Thyroid gland (tissue), 4 donors: ENCODE data around the gene DENND1B. TPM values are rescaled to one million over a fixed set of nuclear protein-coding genes. Genes with fewer than 3 reads are reported as not detected.

Experiments used
- DNase-seq, 2 donors: peaks; one replicate each; pipeline ENCODE4 v3.0.0-alpha.2; 2019
- H3K27ac ChIP-seq, 3 donors: fragments of 200-600 bp; sonication (generic); 1 replicate in 2 of 3; 2 replicates in 1 of 3; pipeline ENCODE4 v1.5.1; 2016 to 2019; ENCODE audit warnings: mild to moderate bottlenecking in 1 of 3, moderate library complexity in 1 of 3
- H3K27me3 ChIP-seq: fragments of 200-600 bp; sonication (generic); one replicate; pipeline ENCODE4 v1.5.1; 2019
- H3K36me3 ChIP-seq, 2 donors: fragments of 200-600 bp; sonication (generic); one replicate each; pipeline ENCODE4 v1.5.1; 2016 to 2019
- H3K4me1 ChIP-seq, 2 donors: fragments of 200-600 bp; sonication (generic); one replicate each; pipeline ENCODE4 v1.5.1; 2017 to 2019
- H3K4me3 ChIP-seq, 3 donors: fragments of 200-600 bp; sonication (generic); replicated peaks in 1 of 3; 1 replicate in 2 of 3; 2 replicates in 1 of 3; pipeline ENCODE4 v1.5.1; 2016; ENCODE audit warnings: mild to moderate bottlenecking in 1 of 3
- H3K9me3 ChIP-seq: fragments of 200-600 bp; sonication (generic); one replicate; pipeline ENCODE4 v1.5.1; 2017
- POLR2A ChIP-seq, 2 donors: fragments of 450-650 bp; IDR thresholded peaks; one replicate each; pipeline ENCODE4 v1.6.1; 2017; ENCODE audit warnings: antibody characterized with exemption in 2 of 2, mild to moderate bottlenecking in 2 of 2, moderate library complexity in 1 of 2
- WGBS, 2 donors: methylation state at CpG; one replicate each; pipeline ENCODE4 v1.1.5; 2017; 5-methylcytosine and 5-hydroxymethylcytosine counted together
- intact Hi-C: fragments of 100-400 bp; cut with DNase I; formaldehyde crosslinking; loops from one replicate; pipeline ENCODE4 v1.15.1; 2023
- total RNA-seq, 4 donors: library from RNA; depleted of rRNA; stranded (reverse); fragments of >200 nt; gene quantifications; one replicate each; pipeline ENCODE4 v1.2.3, GENCODE V29; 2016
- TF ChIP-seq, protein P1 (sequence below), 6 experiments: fragments of 200-600 bp in 3 of 6; fragments of 450-650 bp in 3 of 6; sonication (generic) in 3 of 6; IDR thresholded peaks; one replicate each; pipeline ENCODE4 v1.5.1; 2016 to 2019; ENCODE audit warnings: antibody characterized with exemption in 6 of 6, mild to moderate bottlenecking in 2 of 6, inconsistent platforms in 1 of 6, moderate library complexity in 1 of 6

The DENND1B gene
- total RNA-seq, 4 donors from 2014 or later: 17.5 to 32.3 (median 27.8) TPM

DNA sequence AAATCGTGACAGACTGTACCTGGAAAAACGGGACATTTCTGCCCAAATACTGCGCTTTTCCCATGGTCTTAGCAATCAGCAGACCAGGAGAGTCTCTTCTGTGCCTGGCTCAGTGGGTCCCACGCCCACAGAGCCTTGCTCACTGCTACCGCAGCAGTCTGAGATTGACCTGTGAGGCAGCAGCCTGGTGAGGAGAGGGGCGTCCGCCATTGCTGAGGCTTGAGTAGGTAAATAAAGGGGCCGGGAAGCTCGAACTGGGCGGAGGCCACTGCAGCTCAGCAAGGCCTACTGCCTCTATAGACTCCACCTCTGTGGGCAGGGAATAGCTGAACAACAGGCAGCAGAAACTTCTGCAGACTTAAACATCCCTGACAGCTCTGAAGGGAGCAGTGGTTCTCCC is 203.1 kb downstream of the DENND1B start:
- 92 to 96% methylated on average over 10 of the region's 10 CpGs for WGBS, 2 donors

DNA sequence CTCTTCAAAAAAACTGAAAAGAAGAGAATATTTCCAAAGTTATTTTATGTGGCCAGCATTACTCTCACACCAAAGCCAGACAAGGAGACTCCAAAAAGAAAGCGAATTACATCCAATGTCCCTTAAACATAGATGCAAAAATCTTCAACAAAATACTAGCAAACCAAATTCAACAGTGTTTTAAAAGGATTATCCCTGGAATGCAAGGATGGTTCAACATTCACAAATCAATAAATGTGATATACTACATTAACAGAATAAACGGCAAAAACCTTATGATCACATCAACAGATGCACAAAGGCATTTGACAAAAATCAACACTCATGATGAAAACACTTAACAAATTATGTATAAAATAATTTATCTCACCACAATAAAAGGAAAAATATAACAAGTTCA is 207.8 kb downstream of the DENND1B start:
- Histone ChIP-seq H3K4me1 (no peaks in the 10 kb centered on the region), H3K27me3 (no peaks in the 10 kb centered on the region), H3K36me3 (no peaks in the 10 kb centered on the region), H3K27ac (no peak overlapping the region), H3K9me3 (no peaks in the 10 kb centered on the region), H3K4me3 (no peak overlapping the region)
- no peak for DNase-seq
- 98 to 100% methylated on average over 2 of the region's 2 CpGs for WGBS, 2 donors
- intact Hi-C loops: no loop called here
- TF ChIP-seq, protein P1, sequence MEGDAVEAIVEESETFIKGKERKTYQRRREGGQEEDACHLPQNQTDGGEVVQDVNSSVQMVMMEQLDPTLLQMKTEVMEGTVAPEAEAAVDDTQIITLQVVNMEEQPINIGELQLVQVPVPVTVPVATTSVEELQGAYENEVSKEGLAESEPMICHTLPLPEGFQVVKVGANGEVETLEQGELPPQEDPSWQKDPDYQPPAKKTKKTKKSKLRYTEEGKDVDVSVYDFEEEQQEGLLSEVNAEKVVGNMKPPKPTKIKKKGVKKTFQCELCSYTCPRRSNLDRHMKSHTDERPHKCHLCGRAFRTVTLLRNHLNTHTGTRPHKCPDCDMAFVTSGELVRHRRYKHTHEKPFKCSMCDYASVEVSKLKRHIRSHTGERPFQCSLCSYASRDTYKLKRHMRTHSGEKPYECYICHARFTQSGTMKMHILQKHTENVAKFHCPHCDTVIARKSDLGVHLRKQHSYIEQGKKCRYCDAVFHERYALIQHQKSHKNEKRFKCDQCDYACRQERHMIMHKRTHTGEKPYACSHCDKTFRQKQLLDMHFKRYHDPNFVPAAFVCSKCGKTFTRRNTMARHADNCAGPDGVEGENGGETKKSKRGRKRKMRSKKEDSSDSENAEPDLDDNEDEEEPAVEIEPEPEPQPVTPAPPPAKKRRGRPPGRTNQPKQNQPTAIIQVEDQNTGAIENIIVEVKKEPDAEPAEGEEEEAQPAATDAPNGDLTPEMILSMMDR (IDR thresholded peaks at IDR 0.05): no peak
- TF ChIP-seq POLR2A (IDR thresholded peaks at IDR 0.05): no peak

More for the DNA sequence above, 203.1 kb downstream of the DENND1B start:
- Histone ChIP-seq H3K4me3 (no peak overlapping the region), H3K27ac (no peak overlapping the region), H3K9me3 (no peaks in the 10 kb centered on the region), H3K27me3 (no peaks in the 10 kb centered on the region), H3K4me1 (no peaks in the 10 kb centered on the region), H3K36me3 (no peaks in the 10 kb centered on the region)
- TF ChIP-seq, protein P1 (IDR thresholded peaks at IDR 0.05): no peak
- TF ChIP-seq POLR2A (IDR thresholded peaks at IDR 0.05): no peak
- intact Hi-C loops: no loop called here
- no peak for DNase-seq

DNA sequence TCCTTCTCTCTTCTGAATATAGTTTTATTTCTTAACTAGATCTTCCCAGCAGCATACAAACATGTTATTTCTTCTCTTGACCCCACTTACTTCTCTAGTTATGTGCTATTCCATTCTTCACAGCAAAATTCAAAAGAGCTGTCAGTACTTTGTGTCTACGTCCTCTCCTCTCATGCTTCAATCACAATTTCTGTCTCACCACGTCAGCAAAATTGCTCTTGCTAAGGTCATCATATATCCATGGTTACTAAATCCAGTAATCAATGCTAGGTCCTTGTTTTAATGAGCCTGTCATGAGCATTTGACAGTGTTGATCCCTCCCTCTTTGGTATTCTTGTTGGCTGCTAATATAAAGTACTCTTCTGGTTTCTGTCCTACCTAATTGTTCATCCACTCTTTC is 214.2 kb downstream of the DENND1B start:
- Histone ChIP-seq H3K27me3 (no peaks in the 10 kb centered on the region), H3K4me3 (no peak overlapping the region), H3K27ac (no peak overlapping the region), H3K4me1 (peaks cover 0 to 7% of the 10 kb centered on the region in 2 donors), H3K9me3 (no peaks in the 10 kb centered on the region), H3K36me3 (no peaks in the 10 kb centered on the region)
- intact Hi-C loops: no loop called here
- TF ChIP-seq, protein P1 (IDR thresholded peaks at IDR 0.05): no peak
- no peak for TF ChIP-seq POLR2A (IDR thresholded peaks at IDR 0.05)
- no peak for DNase-seq
- 71 to 98% methylated on average over 2 of the region's 2 CpGs for WGBS, 2 donors

DNA sequence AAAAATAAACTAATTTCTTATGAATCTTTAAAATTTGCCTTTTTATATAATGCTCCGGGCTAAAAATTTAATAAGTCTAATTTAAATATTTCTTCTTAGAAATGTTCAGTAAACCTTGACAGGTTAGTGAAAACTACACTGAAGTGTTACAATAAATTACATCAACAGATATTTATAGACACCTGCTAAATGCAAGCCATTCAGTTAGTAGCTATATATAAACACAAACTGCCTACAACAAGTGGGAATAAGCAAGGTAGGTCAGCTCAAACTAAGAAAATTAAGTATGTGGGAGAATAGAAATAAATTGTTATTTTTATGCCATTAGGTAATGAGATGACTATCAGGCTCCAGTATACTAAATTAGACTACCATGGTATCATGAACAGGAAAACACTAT is 215.6 kb downstream of the DENND1B start:
- no peak overlapping the region for H3K4me3 ChIP-seq
- intact Hi-C loops: no loop called here
- H3K27me3 ChIP-seq: no peaks in the 10 kb centered on the region
- 94 to 96% methylated on average over 1 of the region's 1 CpG for WGBS, 2 donors
- H3K9me3 ChIP-seq: no peaks in the 10 kb centered on the region
- H3K27ac ChIP-seq: no peak overlapping the region
- no peaks in the 10 kb centered on the region for H3K36me3 ChIP-seq
- no peak for DNase-seq
- H3K4me1 ChIP-seq: peaks cover 0 to 7% of the 10 kb centered on the region in 2 donors
- TF ChIP-seq POLR2A (IDR thresholded peaks at IDR 0.05): no peak
- TF ChIP-seq, protein P1 (IDR thresholded peaks at IDR 0.05): no peak

DNA sequence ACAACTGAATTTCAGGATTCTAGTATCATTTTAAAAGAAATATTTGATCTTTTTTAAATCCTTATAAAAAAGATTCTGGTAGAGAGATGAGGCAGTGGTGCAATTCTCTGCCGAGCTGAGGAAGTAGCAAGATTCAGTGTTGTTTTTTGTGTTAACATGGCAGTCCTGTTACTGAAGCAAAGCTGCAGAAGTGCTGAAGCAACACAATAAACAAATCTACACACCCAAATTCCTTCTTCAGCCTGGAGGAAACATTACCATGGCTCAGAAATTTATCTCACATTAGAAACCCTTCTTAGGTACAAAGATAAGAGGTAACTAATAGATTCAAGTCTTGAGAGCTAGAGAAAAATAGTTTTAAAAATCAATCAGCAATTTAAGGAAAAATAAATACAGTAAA is 216.0 kb downstream of the DENND1B start:
- Histone ChIP-seq H3K27me3 (no peaks in the 10 kb centered on the region), H3K4me1 (peaks cover 0 to 7% of the 10 kb centered on the region in 2 donors), H3K9me3 (no peaks in the 10 kb centered on the region), H3K4me3 (no peak overlapping the region), H3K36me3 (no peaks in the 10 kb centered on the region), H3K27ac (no peak overlapping the region)
- no peak for DNase-seq
- intact Hi-C loops: no loop called here
- TF ChIP-seq, protein P1 (IDR thresholded peaks at IDR 0.05): no peak
- no peak for TF ChIP-seq POLR2A (IDR thresholded peaks at IDR 0.05)
- WGBS, 2 donors: 45 to 46% methylated on average over 1 of the region's 1 CpG
